H1 (cell line): ENCODE measurements around the gene CHST4. TPM values are rescaled to one million over a fixed set of nuclear protein-coding genes. Genes with fewer than 3 reads are reported as not detected.

Experiments used
- JUN ChIP-seq: IDR thresholded peaks from 2 replicates; pipeline ENCODE4 v1.6.1; 2011; ENCODE audit warnings: low read depth, mild to moderate bottlenecking, improper control_type of control experiment, low read length
- JUND ChIP-seq: IDR thresholded peaks from 2 replicates; pipeline ENCODE4 v1.6.1; 2011; ENCODE audit warnings: mild to moderate bottlenecking, improper control_type of control experiment, low read length
- POLR2AphosphoS5 ChIP-seq: IDR thresholded peaks from 2 replicates; pipeline ENCODE4 v1.6.1; 2011; ENCODE audit warnings: low read depth, low read length
- polyA plus RNA-seq, 7 experiments: library from polyadenylated mRNA; depleted of rRNA in 3 of 7; stranded (reverse) in 5 of 7; unstranded in 2 of 7; fragments of >200 nt in 5 of 7; fragments of 200-250 nt in 2 of 7; gene quantifications; 1 replicate in 5 of 7; 2 replicates in 1 of 7; 4 replicates in 1 of 7; pipeline versions ENCODE4 v1.2.1 to v1.2.3, GENCODE V29; 2011 to 2013; ENCODE audit warnings: missing spikeins in 2 of 7, mixed read lengths in 2 of 7
- total RNA-seq: library from RNA; stranded (reverse); fragmentation: NEBNext Ultra II Directional; extraction: Animal tissue kit (Norgen Biotek cat#: 25700); gene quantifications from 2 replicates; pipeline ENCODE4 v1.2.1, GENCODE V29; 2021
- TF ChIP-seq, protein P1 (sequence below): IDR thresholded peaks from 2 replicates; pipeline ENCODE4 v1.6.1; 2012; ENCODE audit warnings: low read length, inconsistent platforms

The CHST4 gene
- total and polyA plus RNA-seq, 2 of the 8 experiments (the other 6 are each of a cell fraction or from before 2014, with no cell fraction given): 12.1 to 14.6 TPM

DNA sequence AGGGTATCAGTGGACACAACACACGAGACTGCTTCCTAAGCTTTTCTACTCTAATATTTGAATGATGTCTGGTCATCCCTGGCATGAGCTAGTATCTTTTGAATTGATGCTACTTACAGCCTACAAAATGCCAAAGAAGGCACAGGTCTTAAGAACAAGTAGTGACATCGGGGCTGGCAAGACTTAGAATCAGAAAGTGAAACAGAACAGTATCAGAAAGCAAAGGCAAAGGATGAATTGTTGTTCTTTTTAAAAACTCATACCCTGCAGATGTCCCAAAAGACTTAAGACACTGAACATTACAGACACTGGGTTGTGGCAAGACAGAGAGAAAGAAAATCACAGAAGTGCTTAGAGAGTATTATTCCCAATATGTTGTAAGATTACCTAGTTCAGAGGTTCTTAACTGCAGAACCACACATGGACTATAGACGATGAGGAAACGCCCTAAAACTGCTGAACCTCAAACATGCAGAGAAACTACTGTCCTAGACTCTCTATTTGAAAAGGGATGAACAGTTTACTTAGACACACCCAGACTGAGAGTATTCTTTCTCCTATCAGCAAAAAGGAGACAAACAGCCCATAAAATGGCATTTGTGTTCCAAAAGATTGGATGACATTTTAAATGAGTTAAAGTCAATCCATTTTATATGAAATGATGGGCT lies 49.6 kb upstream of the CHST4 start (continued):
- TF ChIP-seq, protein P1, sequence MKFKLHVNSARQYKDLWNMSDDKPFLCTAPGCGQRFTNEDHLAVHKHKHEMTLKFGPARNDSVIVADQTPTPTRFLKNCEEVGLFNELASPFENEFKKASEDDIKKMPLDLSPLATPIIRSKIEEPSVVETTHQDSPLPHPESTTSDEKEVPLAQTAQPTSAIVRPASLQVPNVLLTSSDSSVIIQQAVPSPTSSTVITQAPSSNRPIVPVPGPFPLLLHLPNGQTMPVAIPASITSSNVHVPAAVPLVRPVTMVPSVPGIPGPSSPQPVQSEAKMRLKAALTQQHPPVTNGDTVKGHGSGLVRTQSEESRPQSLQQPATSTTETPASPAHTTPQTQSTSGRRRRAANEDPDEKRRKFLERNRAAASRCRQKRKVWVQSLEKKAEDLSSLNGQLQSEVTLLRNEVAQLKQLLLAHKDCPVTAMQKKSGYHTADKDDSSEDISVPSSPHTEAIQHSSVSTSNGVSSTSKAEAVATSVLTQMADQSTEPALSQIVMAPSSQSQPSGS: no peak
- TF ChIP-seq JUN (no peak), POLR2AphosphoS5 (no peak), JUND (no peak)
